Activated T-helper 2 cell treated with anti-CD3 and anti-CD28 coated beads, Interferon-gamma antibody, Interleukin-2, Interleukin-4, amounts not matched to agents 10 μg/mL and 5 μg/mL and 100 μg/mL, durations not matched to agents 14 hours and 24 hours and 36 hours (primary cell): ENCODE data around the gene ESM1. TPM values are rescaled to one million over a fixed set of nuclear protein-coding genes. Genes with fewer than 3 reads are reported as not detected.
A peak's percentile ranks its signal among the peaks of the same experiment; 100 is the strongest.
"Not testable (repeated sequence)": the region's sequence is repeated elsewhere in the genome, so short reads cannot be mapped to it uniquely, and the experiment has no call there.

ENCODE experiments used
- DNase-seq: peaks from one replicate; pipeline ENCODE4 v3.0.0; 2021; ENCODE audit warnings: low spot score
- H3K27ac Mint-ChIP-seq: one replicate; pipeline ENCODE4 v1.8.0; 2021; ENCODE audit warnings: mixed read lengths
- H3K27me3 Mint-ChIP-seq: one replicate; pipeline ENCODE4 v1.8.0; 2021; ENCODE audit warnings: low read depth, mixed read lengths
- H3K36me3 Mint-ChIP-seq: one replicate; pipeline ENCODE4 v1.8.0; 2021; ENCODE audit warnings: low read depth, mixed read lengths
- H3K4me1 Mint-ChIP-seq: one replicate; pipeline ENCODE4 v1.8.0; 2021; ENCODE audit warnings: low read depth, mixed read lengths
- H3K4me3 Mint-ChIP-seq: one replicate; pipeline ENCODE4 v1.8.0; 2021; ENCODE audit warnings: low read depth, mild to moderate bottlenecking, moderate library complexity, mixed read lengths
- H3K9me3 Mint-ChIP-seq: one replicate; pipeline ENCODE4 v1.8.0; 2021; ENCODE audit warnings: mixed read lengths
- intact Hi-C: fragments of 100-400 bp; cut with micrococcal nuclease; formaldehyde crosslinking; loops from one replicate; pipeline ENCODE4 v1.15.1; 2023
- total RNA-seq: library from RNA; stranded (reverse); gene quantifications from 2 replicates; pipeline ENCODE4 v1.2.3, GENCODE V29; 2022

ESM1 gene
- total RNA-seq = 0.11 and 0.37 TPM in 2 replicates

- Mint-ChIP-seq H3K36me3 (peaks cover 6% of the 10 kb centered on the region), H3K4me3 (no peak within 1 kb of the TSS), H3K9me3 (no peaks in the 10 kb centered on the region), H3K27me3 (peaks cover 20% of the 10 kb centered on the region), H3K4me1 (peaks cover 71% of the 10 kb centered on the region), H3K27ac (no peak within 1 kb of the TSS)
- DNase-seq = no peak
- intact Hi-C loops = loop anchor here (5.0 kb wide), 1 partner anchor 38 kb away; no protein-coding TSS in a partner anchor
These were observed at the start of gene ESM1 for GRCh38 chr5:54985301-54986268. Gene ESM1, minus strand, starts transcription at chr5:54985593. Its CDS starts 76 bp downstream, at chr5:54985517.

- DNase-seq = no peak
- peaks cover 31% of the 10 kb centered on the region for H3K9me3 Mint-ChIP-seq
- peaks cover 62% of the 10 kb centered on the region for H3K4me1 Mint-ChIP-seq
- no peak overlapping the region for H3K4me3 Mint-ChIP-seq
- intact Hi-C loops = loop anchor here (10.0 kb wide), 1 partner anchor 319 kb away; no protein-coding TSS in a partner anchor
- H3K27me3 Mint-ChIP-seq = no peaks in the 10 kb centered on the region
- H3K27ac Mint-ChIP-seq = no peak overlapping the region
- peaks cover 58% of the 10 kb centered on the region for H3K36me3 Mint-ChIP-seq
These were observed 48.2 kb upstream of the ESM1 start for GRCh38 chr5:55033568-55033967.

- H3K36me3 Mint-ChIP-seq = peaks cover 69% of the 10 kb centered on the region
- H3K27me3 Mint-ChIP-seq = no peaks in the 10 kb centered on the region
- no peak overlapping the region for H3K27ac Mint-ChIP-seq
- peaks cover 63% of the 10 kb centered on the region for H3K4me1 Mint-ChIP-seq
- no peak overlapping the region for H3K4me3 Mint-ChIP-seq
- DNase-seq = no peak
- intact Hi-C loops = loop anchor here (10.0 kb wide), 1 partner anchor 317 kb away; no protein-coding TSS in a partner anchor
- H3K9me3 Mint-ChIP-seq = peaks cover 39% of the 10 kb centered on the region
These were observed 46.1 kb upstream of the ESM1 start for GRCh38 chr5:55031492-55031891.

- DNase-seq = no peak
- Mint-ChIP-seq H3K4me3 (no peak overlapping the region), H3K9me3 (peaks cover 39% of the 10 kb centered on the region), H3K4me1 (peaks cover 65% of the 10 kb centered on the region), H3K27ac (no peak overlapping the region), H3K36me3 (peaks cover 75% of the 10 kb centered on the region), H3K27me3 (no peaks in the 10 kb centered on the region)
- intact Hi-C loops = loop anchor here (10.0 kb wide), 1 partner anchor 316 kb away; no protein-coding TSS in a partner anchor
These were observed 45.4 kb upstream of the ESM1 start for GRCh38 chr5:55030676-55031369.

- Mint-ChIP-seq H3K9me3 (peaks cover 35% of the 10 kb centered on the region), H3K27me3 (no peaks in the 10 kb centered on the region), H3K27ac (no peak overlapping the region), H3K4me3 (no peak overlapping the region), H3K4me1 (peaks cover 65% of the 10 kb centered on the region), H3K36me3 (peaks cover 75% of the 10 kb centered on the region)
- DNase-seq = no peak
- intact Hi-C loops = loop anchor here (10.0 kb wide), 1 partner anchor 315 kb away; no protein-coding TSS in a partner anchor
These were observed 44.8 kb upstream of the ESM1 start for GRCh38 chr5:55030220-55030619.

GRCh38 chr5:55027595-55027994 lies 42.2 kb upstream of the ESM1 start:
- Mint-ChIP-seq H3K4me1 (peaks cover 76% of the 10 kb centered on the region), H3K27me3 (no peaks in the 10 kb centered on the region), H3K27ac (peak overlapping the region; percentile 69), H3K36me3 (peaks cover 72% of the 10 kb centered on the region), H3K9me3 (peaks cover 23% of the 10 kb centered on the region), H3K4me3 (peak overlapping the region; percentile 38)
- intact Hi-C loops = loop anchor here (1.0 to 2.0 kb wide), 2 partner anchors 10 to 75 kb away; partner anchors contain the start of gene GZMA
- DNase-seq = peak; percentile 53

- Mint-ChIP-seq H3K4me1 (peaks cover 50% of the 10 kb centered on the region), H3K36me3 (peaks cover 43% of the 10 kb centered on the region), H3K9me3 (peaks cover 29% of the 10 kb centered on the region), H3K27me3 (no peaks in the 10 kb centered on the region), H3K4me3 (no peak overlapping the region), H3K27ac (no peak overlapping the region)
- DNase-seq = no peak
- intact Hi-C loops = no loop called here
These were observed 37.1 kb upstream of the ESM1 start for GRCh38 chr5:55022450-55022849.

- intact Hi-C loops = no loop called here
- no peak overlapping the region for H3K4me3 Mint-ChIP-seq
These were observed 36.4 kb upstream of the ESM1 start for GRCh38 chr5:55021821-55022220.

GRCh38 chr5:55021410-55021809 lies 36.0 kb upstream of the ESM1 start:
- Mint-ChIP-seq H3K4me3 (no peak overlapping the region), H3K4me1 (peaks cover 41% of the 10 kb centered on the region), H3K9me3 (peaks cover 25% of the 10 kb centered on the region), H3K27me3 (no peaks in the 10 kb centered on the region), H3K27ac (no peak overlapping the region), H3K36me3 (peaks cover 34% of the 10 kb centered on the region)
- no peak for DNase-seq
- intact Hi-C loops = no loop called here

More at GRCh38 chr5:55021821-55022220, 36.4 kb upstream of the ESM1 start:
- no peak overlapping the region for H3K27ac Mint-ChIP-seq
- H3K27me3 Mint-ChIP-seq = no peaks in the 10 kb centered on the region
- peaks cover 24% of the 10 kb centered on the region for H3K9me3 Mint-ChIP-seq
- H3K36me3 Mint-ChIP-seq = peaks cover 37% of the 10 kb centered on the region
- no peak for DNase-seq
- peaks cover 44% of the 10 kb centered on the region for H3K4me1 Mint-ChIP-seq

- Mint-ChIP-seq H3K36me3 (peaks cover 74% of the 10 kb centered on the region), H3K9me3 (peaks cover 70% of the 10 kb centered on the region), H3K4me1 (peaks cover 44% of the 10 kb centered on the region)
- DNase-seq, H3K27me3 Mint-ChIP-seq, H3K27ac Mint-ChIP-seq, intact Hi-C loops, H3K4me3 Mint-ChIP-seq: not testable (repeated sequence)
These were observed 24.8 kb upstream of the ESM1 start for GRCh38 chr5:55010149-55010548.

- H3K27me3 Mint-ChIP-seq = peaks cover 3% of the 10 kb centered on the region
- peaks cover 44% of the 10 kb centered on the region for H3K9me3 Mint-ChIP-seq
- peaks cover 70% of the 10 kb centered on the region for H3K4me1 Mint-ChIP-seq
- DNase-seq = no peak
- intact Hi-C loops = no loop called here
- H3K36me3 Mint-ChIP-seq = peaks cover 55% of the 10 kb centered on the region
- no peak overlapping the region for H3K27ac Mint-ChIP-seq
- H3K4me3 Mint-ChIP-seq = no peak overlapping the region
These were observed 19.3 kb upstream of the ESM1 start for GRCh38 chr5:55004729-55005128.

- peaks cover 67% of the 10 kb centered on the region for H3K4me1 Mint-ChIP-seq
These were observed 18.2 kb upstream of the ESM1 start for GRCh38 chr5:55003432-55004065.

More at GRCh38 chr5:55003432-55004065, 18.2 kb upstream of the ESM1 start:
- intact Hi-C loops = no loop called here
- peaks cover 39% of the 10 kb centered on the region for H3K9me3 Mint-ChIP-seq
- no peak overlapping the region for H3K4me3 Mint-ChIP-seq
- DNase-seq = no peak
- no peaks in the 10 kb centered on the region for H3K27me3 Mint-ChIP-seq
- peaks cover 52% of the 10 kb centered on the region for H3K36me3 Mint-ChIP-seq
- no peak overlapping the region for H3K27ac Mint-ChIP-seq
